K562 treated with DMSO at 1 percent for 48 hours (cell line): ENCODE results near the gene CLDN9. TPM values are rescaled to one million over a fixed set of nuclear protein-coding genes. Genes with fewer than 3 reads are reported as not detected.

Experiments used
- total RNA-seq: library from RNA; unstranded; fragments of 300-600 nt; gene quantifications from 2 replicates; pipeline ENCODE4 v1.2.3, GENCODE V29; 2022; ENCODE audit warnings: low replicate concordance; ENCODE audit errors: extremely low read depth

The CLDN9 gene, protein sequence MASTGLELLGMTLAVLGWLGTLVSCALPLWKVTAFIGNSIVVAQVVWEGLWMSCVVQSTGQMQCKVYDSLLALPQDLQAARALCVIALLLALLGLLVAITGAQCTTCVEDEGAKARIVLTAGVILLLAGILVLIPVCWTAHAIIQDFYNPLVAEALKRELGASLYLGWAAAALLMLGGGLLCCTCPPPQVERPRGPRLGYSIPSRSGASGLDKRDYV
- total RNA-seq = not detected in 2 replicates

DNA sequence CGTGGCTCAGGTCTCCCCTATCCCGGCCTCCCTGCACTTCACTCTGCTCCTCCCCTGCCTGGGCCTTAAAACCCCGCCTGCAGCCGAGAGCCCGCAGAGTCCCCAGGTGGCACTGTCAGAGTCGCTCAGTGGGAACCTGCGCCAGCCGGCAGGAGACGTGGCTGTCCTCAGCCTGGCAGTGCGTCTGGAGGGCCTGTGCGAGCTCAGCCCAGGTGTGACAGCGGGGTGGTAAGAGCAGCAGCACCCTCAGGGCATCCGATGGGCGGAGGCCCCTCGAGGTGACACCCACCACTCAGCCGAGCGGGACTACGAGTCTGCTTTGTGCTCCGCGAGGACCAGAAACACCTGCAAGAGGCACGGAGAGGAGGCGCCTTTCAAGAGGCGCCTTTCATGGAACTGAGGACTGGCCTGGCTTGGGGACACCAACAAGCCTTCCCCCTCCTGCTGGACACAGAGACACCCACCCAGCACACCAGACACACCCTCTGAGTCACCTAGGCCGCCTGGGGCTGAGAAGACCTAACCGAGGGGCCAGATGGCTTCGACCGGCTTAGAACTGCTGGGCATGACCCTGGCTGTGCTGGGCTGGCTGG is at the start of gene CLDN9:
CLDN9 (plus strand) TSS at position 96 of the 593 bp plus-strand sequence; CDS start at position 536, 440 bp downstream.

DNA sequence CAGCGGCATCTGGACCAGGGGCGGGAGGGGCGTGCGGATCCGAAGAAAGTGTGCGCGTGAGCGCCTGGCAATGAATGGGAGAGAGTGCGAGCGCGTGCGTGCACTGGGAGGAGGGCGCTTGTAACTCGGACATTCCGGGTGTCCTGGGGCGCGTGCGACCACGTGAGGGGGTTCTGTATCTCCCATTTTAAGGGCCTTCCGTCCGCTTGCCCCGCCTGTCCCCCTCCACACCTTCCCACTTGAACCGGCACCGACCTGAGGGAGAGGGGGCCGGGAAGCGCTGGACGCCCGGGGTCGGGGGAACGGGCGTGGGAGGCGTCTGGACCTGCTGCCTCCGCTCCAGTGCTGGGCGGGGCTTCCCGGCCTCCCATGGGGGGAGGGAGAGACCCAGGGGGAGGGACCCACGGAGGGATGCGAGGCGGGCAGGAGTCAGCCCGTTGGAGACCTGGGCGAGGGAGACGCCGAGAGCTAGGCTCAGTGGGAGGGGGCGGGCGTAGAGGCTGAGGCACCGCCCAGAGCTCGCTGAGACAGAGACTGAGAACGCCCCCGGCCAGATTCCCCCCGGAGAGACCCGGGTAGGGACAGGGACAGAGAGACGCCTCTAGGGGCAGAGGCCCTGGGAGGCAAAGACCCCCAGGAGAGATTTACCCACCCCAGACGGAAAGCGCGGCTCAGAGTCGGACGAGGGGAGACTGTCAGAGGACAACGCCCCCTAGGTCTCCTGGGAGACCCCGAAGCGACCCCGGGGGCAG is 48.8 kb upstream of the CLDN9 start, which contains the start of gene KREMEN2:
KREMEN2 (plus strand) TSS at position 553 of the 752 bp plus-strand sequence. CDS start 246 bp downstream, outside the sequence.

GRCh38 chr16:2968738-2969544 is 43.8 kb upstream of the CLDN9 start, which contains the start of gene PAQR4:
Gene PAQR4 (plus strand): TSS chr16:2969348. CDS start chr16:2969675, 327 bp downstream.

GRCh38 chr16:2980227-2981176 is 32.2 kb upstream of the CLDN9 start, which contains the start of gene PKMYT1:
Gene PKMYT1 (minus strand): TSS chr16:2980446. CDS start chr16:2979657, 789 bp downstream.

GRCh38 chr16:3017794-3018506 is 5.2 kb downstream of the CLDN9 start, which contains the start of gene CLDN6:
Gene CLDN6 (minus strand): TSS chr16:3018183. CDS start chr16:3016021, 2,162 bp downstream.

DNA sequence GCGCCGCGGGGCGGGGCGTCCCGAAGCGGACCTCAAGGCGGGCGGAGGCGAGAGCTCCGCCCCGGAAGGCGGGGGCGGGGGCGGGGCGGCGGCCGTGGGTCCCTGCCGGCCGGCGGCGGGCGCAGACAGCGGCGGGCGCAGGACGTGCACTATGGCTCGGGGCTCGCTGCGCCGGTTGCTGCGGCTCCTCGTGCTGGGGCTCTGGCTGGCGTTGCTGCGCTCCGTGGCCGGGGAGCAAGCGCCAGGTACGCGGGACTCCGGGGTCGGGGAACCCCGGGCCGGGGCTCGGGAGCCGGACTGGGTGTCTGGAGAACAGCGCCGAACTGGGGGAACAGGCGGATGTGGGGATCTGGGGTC is 7.5 kb downstream of the CLDN9 start, which contains the start of gene TNFRSF12A:
TNFRSF12A (plus strand) TSS at position 122 of the 357 bp plus-strand sequence; CDS start at position 152, 30 bp downstream.

DNA sequence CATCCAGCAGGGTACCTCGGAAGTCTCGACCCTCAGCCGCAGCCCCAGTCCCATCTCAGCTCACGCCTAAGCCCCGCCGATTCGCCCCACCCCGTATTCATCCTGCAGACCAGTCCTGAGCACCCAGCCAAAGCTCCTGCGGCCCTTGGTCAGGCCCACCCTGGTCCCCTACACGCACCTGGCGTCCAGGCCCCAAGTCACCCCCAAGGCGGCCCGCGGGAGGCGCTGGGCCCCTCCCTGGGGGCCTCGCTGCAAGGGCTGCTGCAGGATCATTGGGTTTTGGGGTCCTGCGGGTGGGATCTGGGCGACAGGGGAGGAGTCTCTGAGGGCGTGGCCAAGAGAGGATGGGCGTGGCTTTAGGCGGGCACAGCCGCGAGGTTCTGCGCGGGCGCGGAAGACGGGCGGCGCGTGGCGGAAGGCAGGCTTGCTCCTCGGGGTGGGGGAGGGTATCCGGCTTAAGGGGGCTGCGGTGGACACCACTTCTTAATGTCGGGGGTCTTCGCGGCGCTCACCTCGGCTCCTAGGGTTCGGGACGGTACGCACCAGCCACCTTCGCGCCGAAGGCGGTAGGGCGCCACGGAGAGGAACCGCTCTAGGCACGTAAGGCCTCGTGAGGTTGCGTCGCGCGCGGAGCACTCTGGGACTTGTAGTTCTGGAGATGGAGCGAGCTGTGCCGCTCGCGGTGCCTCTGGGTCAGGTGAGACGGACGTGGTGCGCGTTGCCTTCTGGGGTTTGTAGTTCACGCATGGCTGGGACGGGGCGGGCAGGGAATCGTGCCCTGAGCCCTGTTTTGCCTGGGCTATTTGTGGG is 11.2 kb downstream of the CLDN9 start, which contains the start of the genes HCFC1R1 and THOC6:
HCFC1R1 (minus strand) TSS at position 274 of the 810 bp plus-strand sequence; CDS start at position 273, 1 bp downstream.
THOC6 (plus strand) TSS at position 367 of the 810 bp plus-strand sequence; CDS start at position 659, 292 bp downstream.

GRCh38 chr16:3036726-3037315 is 24.1 kb downstream of the CLDN9 start, which contains the start of gene BICDL2:
Gene BICDL2 (minus strand): TSS chr16:3036944. CDS start chr16:3035496, 1,448 bp downstream.

DNA sequence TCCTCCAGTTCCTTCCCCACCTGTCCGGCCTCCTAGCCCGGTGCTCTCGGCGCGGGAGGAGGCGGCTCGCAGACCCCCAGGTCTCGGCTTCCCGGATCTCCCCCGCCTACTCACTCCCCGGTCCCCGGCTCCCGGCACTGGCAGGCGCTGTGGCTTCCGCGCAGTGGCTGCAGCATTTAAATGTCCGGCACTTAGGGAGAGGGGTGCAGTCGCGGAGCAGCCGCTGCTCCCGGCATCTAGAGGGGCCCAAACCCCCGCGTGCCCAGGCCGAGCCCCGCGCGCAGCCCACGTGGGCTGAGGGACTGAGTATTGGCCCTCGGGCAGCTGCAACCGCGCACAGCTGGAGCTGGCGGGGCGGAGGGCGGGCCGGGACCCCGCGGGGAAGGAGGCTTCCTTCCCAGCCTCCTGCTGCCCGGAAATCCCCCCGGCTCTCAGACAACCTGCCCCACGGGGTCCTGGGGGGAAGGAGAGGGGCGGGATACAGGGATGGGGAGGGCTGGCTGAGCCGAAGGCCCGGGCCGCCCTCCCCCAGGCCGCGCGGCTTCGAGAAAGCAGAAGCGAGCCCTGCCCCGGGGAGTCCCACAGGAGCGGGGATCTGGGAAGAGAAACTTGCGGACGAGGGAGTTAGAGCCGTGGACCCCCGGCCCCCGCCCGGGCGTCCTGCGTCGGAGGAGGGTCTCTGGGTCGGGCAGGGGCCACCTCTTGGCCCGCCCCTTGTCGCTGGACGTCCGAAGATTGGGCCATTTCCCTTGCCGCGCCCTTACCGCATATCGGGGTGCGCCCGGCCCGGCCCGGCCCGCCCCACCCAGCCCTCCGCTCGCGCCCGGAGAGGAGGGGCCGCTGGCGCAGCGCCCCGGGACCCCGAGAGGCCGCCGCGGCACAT is 33.3 kb downstream of the CLDN9 start, which contains the start of gene MMP25:
MMP25 (plus strand) TSS at position 804 of the 883 bp plus-strand sequence. CDS start 357 bp downstream, outside the sequence.

Other genes starting within 250 kb of the CLDN9 start
- not detected in 2 replicates for gene ELOB, start 235.6 kb upstream of the CLDN9 start, total RNA-seq
- gene PRSS33, start 225.4 kb upstream of the CLDN9 start, total RNA-seq = not detected in 2 replicates
- not detected in 2 replicates for gene PRSS41, start 214.5 kb upstream of the CLDN9 start, total RNA-seq
- gene PRSS21, start 195.7 kb upstream of the CLDN9 start, total RNA-seq = not detected in 2 replicates
- gene ZG16B, start 182.6 kb upstream of the CLDN9 start, total RNA-seq = not detected in 2 replicates
- not detected in 2 replicates for gene PRSS22, start 154.8 kb upstream of the CLDN9 start, total RNA-seq
- gene FLYWCH2, start 129.7 kb upstream of the CLDN9 start, total RNA-seq = not detected in 2 replicates
- not detected in 2 replicates for gene FLYWCH1, start 101.0 kb upstream of the CLDN9 start, total RNA-seq
- not detected in 2 replicates for gene KREMEN2, start 48.6 kb upstream of the CLDN9 start, total RNA-seq
- not detected in 2 replicates for gene PAQR4, start 43.6 kb upstream of the CLDN9 start, total RNA-seq
- gene PKMYT1, start 32.5 kb upstream of the CLDN9 start, total RNA-seq = not detected in 2 replicates
- not detected in 2 replicates for gene CLDN6, start 5.3 kb downstream of the CLDN9 start, total RNA-seq
- gene TNFRSF12A, start 7.4 kb downstream of the CLDN9 start, total RNA-seq = not detected in 2 replicates
- not detected in 2 replicates for gene HCFC1R1, start 11.0 kb downstream of the CLDN9 start, total RNA-seq
- not detected in 2 replicates for gene THOC6, start 11.1 kb downstream of the CLDN9 start, total RNA-seq
- gene BICDL2, start 24.0 kb downstream of the CLDN9 start, total RNA-seq = not detected in 2 replicates
- not detected in 2 replicates for gene MMP25, start 33.6 kb downstream of the CLDN9 start, total RNA-seq
- gene IL32, start 52.7 kb downstream of the CLDN9 start, total RNA-seq = not detected in 2 replicates
- gene ZSCAN10, start 86.4 kb downstream of the CLDN9 start, total RNA-seq = not detected in 2 replicates
- gene ZNF205, start 99.7 kb downstream of the CLDN9 start, total RNA-seq = not detected in 2 replicates
- not detected in 2 replicates for gene ZNF213, start 122.1 kb downstream of the CLDN9 start, total RNA-seq
- not detected in 2 replicates for gene OR1F1, start 175.3 kb downstream of the CLDN9 start, total RNA-seq
- gene ZNF200, start 222.2 kb downstream of the CLDN9 start, total RNA-seq = not detected in 2 replicates
- not detected in 2 replicates for gene MEFV, start 243.7 kb downstream of the CLDN9 start, total RNA-seq